CD4-positive, alpha-beta T cell treated with Interleukin-12 subunit alpha and Interleukin-12 subunit beta, for 1 hour (primary cell): Measurements from ENCODE around the gene FGGY.
A peak's percentile ranks its signal among the peaks of the same experiment; 100 is the strongest.
"Not testable (repeated sequence)": the region's sequence is repeated elsewhere in the genome, so short reads cannot be mapped to it uniquely, and the experiment has no call there.

Experiments used
- DNase-seq: peaks from one replicate; pipeline ENCODE4 v3.0.0-alpha.2; 2020

The FGGY gene

GRCh38 chr1:59296358-59297256 is at the start of gene FGGY:
Gene FGGY, plus strand, starts transcription at chr1:59297094. Its CDS starts 24,456 bp downstream, at chr1:59321550.
- DNase-seq = peak; percentile 89

- DNase-seq = no peak
Measured at GRCh38 chr1:59248758-59249157, 48.1 kb upstream of the FGGY start.

GRCh38 chr1:59249396-59250137 is 47.3 kb upstream of the FGGY start:
- no peak for DNase-seq

GRCh38 chr1:59251061-59251460 is 45.8 kb upstream of the FGGY start:
- DNase-seq = not testable (repeated sequence)

GRCh38 chr1:59256429-59256828 is 40.5 kb upstream of the FGGY start:
- not testable (repeated sequence) for DNase-seq

GRCh38 chr1:59258412-59259032 is 38.4 kb upstream of the FGGY start:
- DNase-seq = no peak

- DNase-seq = no peak
Measured at GRCh38 chr1:59261537-59261936, 35.4 kb upstream of the FGGY start.

- no peak for DNase-seq
Measured at GRCh38 chr1:59262631-59263030, 34.3 kb upstream of the FGGY start.

- no peak for DNase-seq
Measured at GRCh38 chr1:59263111-59263510, 33.8 kb upstream of the FGGY start.

GRCh38 chr1:59265622-59266021 is 31.3 kb upstream of the FGGY start:
- no peak for DNase-seq

- DNase-seq = no peak
Measured at GRCh38 chr1:59266180-59266926, 30.5 kb upstream of the FGGY start.

- DNase-seq = no peak
Measured at GRCh38 chr1:59266927-59267293, 30.0 kb upstream of the FGGY start.

- no peak for DNase-seq
Measured at GRCh38 chr1:59268406-59268805, 28.5 kb upstream of the FGGY start.

- DNase-seq = no peak
Measured at GRCh38 chr1:59271561-59272260, 25.2 kb upstream of the FGGY start.

GRCh38 chr1:59272507-59272906 is 24.4 kb upstream of the FGGY start:
- no peak for DNase-seq

GRCh38 chr1:59276439-59276851 is 20.4 kb upstream of the FGGY start:
- no peak for DNase-seq

GRCh38 chr1:59278780-59279354 is 18.0 kb upstream of the FGGY start:
- no peak for DNase-seq

- no peak for DNase-seq
Measured at GRCh38 chr1:59279645-59280044, 17.2 kb upstream of the FGGY start.

- DNase-seq = no peak
Measured at GRCh38 chr1:59282951-59283350, 13.9 kb upstream of the FGGY start.

- DNase-seq = no peak
Measured at GRCh38 chr1:59285691-59286090, 11.2 kb upstream of the FGGY start.

- no peak for DNase-seq
Measured at GRCh38 chr1:59288046-59288445, 8.8 kb upstream of the FGGY start.

- no peak for DNase-seq
Measured at GRCh38 chr1:59289570-59289969, 7.3 kb upstream of the FGGY start.
